Astrocyte (in vitro differentiated cells and primary cell): ENCODE measurements around the gene LBX2. TPM values are rescaled to one million over a fixed set of nuclear protein-coding genes. Genes with fewer than 3 reads are reported as not detected.
"Not testable (repeated sequence)": the region's sequence is repeated elsewhere in the genome, so short reads cannot be mapped to it uniquely, and the experiment has no call there.

ENCODE experiments used
- DNase-seq: peaks from one replicate; pipeline ENCODE4 v3.0.0-alpha.2; 2010; ENCODE audit warnings: low read depth
- FAIRE-seq: peaks from 2 replicates; lab custom pipeline; 2011; peaks lifted over from hg19 to GRCh38; lab: Jason Lieb, UNC
- H2AFZ ChIP-seq: 2 replicates; pipeline ENCODE4 v1.6.0; 2012; ENCODE audit warnings: low read depth, low read length, inconsistent platforms
- H3K27ac ChIP-seq: 2 replicates; pipeline ENCODE4 v1.5.1; 2011; ENCODE audit warnings: low read depth, low read length, inconsistent platforms
- H3K27me3 ChIP-seq: 2 replicates; pipeline ENCODE4 v1.6.0; 2011; ENCODE audit warnings: low read length, inconsistent platforms; ENCODE audit not compliant: insufficient read depth
- H3K36me3 ChIP-seq: 2 replicates; pipeline ENCODE4 v1.5.1; 2011; ENCODE audit warnings: low read length, inconsistent platforms; ENCODE audit not compliant: insufficient read depth
- H3K4me1 ChIP-seq: 2 replicates; pipeline ENCODE4 v1.5.1; 2011; ENCODE audit warnings: low read length, inconsistent platforms; ENCODE audit not compliant: insufficient read depth
- H3K4me2 ChIP-seq: 2 replicates; pipeline ENCODE4 v1.6.0; 2012; ENCODE audit warnings: low read length, inconsistent platforms
- H3K4me3 ChIP-seq: 2 replicates; pipeline ENCODE4 v1.5.1; 2011; ENCODE audit warnings: low read depth, mild to moderate bottlenecking, low read length, inconsistent platforms; ENCODE audit not compliant: insufficient read depth
- H3K79me2 ChIP-seq: 2 replicates; pipeline ENCODE4 v1.6.0; 2012; ENCODE audit warnings: mild to moderate bottlenecking, low read length, inconsistent platforms; ENCODE audit not compliant: insufficient read depth
- H3K9ac ChIP-seq: 2 replicates; pipeline ENCODE4 v1.6.0; 2012; ENCODE audit warnings: mild to moderate bottlenecking, low read length, inconsistent platforms
- H3K9me3 ChIP-seq: 2 replicates; pipeline ENCODE4 v1.5.1; 2012; ENCODE audit warnings: low read depth, mild to moderate bottlenecking, low read length, inconsistent platforms; ENCODE audit not compliant: insufficient read depth
- H4K20me1 ChIP-seq: 2 replicates; pipeline ENCODE4 v1.6.0; 2012; ENCODE audit warnings: low read length, inconsistent platforms; ENCODE audit not compliant: insufficient read depth
- H3K27ac Mint-ChIP-seq: one replicate; pipeline ENCODE4 v1.8.0; 2021; ENCODE audit warnings: mild to moderate bottlenecking, mixed read lengths; ENCODE audit not compliant: unreplicated experiment
- H3K27me3 Mint-ChIP-seq: one replicate; pipeline ENCODE4 v1.8.0; 2021; ENCODE audit warnings: low read depth, mixed read lengths; ENCODE audit not compliant: unreplicated experiment
- H3K36me3 Mint-ChIP-seq: one replicate; pipeline ENCODE4 v1.8.0; 2021; ENCODE audit warnings: low read depth, mixed read lengths; ENCODE audit not compliant: unreplicated experiment
- H3K4me1 Mint-ChIP-seq: one replicate; pipeline ENCODE4 v1.8.0; 2021; ENCODE audit warnings: low read depth, mixed read lengths; ENCODE audit not compliant: unreplicated experiment
- H3K4me3 Mint-ChIP-seq: one replicate; pipeline ENCODE4 v1.8.0; 2021; ENCODE audit warnings: mild to moderate bottlenecking, moderate library complexity, mixed read lengths; ENCODE audit not compliant: unreplicated experiment
- H3K9me3 Mint-ChIP-seq: one replicate; pipeline ENCODE4 v1.8.0; 2021; ENCODE audit warnings: mild to moderate bottlenecking, mixed read lengths; ENCODE audit not compliant: unreplicated experiment
- EZH2 ChIP-seq: IDR thresholded peaks from 2 replicates; pipeline ENCODE4 v1.6.1; 2012; ENCODE audit warnings: mild to moderate bottlenecking, low read length, inconsistent platforms; ENCODE audit not compliant: insufficient read depth
- total RNA-seq: library from RNA; stranded (reverse); gene quantifications from 2 replicates; pipeline ENCODE4 v1.2.1, GENCODE V29; 2021
- TF ChIP-seq, protein P1 (sequence below): IDR thresholded peaks from 2 replicates; pipeline ENCODE4 v1.5.1; 2011; ENCODE audit warnings: low read depth, mild to moderate bottlenecking, inconsistent platforms, low read length, moderate library complexity; ENCODE audit not compliant: insufficient read depth

Gene LBX2
- total RNA-seq, 1 donor from 2014 or later: 1.0 TPM

DNA sequence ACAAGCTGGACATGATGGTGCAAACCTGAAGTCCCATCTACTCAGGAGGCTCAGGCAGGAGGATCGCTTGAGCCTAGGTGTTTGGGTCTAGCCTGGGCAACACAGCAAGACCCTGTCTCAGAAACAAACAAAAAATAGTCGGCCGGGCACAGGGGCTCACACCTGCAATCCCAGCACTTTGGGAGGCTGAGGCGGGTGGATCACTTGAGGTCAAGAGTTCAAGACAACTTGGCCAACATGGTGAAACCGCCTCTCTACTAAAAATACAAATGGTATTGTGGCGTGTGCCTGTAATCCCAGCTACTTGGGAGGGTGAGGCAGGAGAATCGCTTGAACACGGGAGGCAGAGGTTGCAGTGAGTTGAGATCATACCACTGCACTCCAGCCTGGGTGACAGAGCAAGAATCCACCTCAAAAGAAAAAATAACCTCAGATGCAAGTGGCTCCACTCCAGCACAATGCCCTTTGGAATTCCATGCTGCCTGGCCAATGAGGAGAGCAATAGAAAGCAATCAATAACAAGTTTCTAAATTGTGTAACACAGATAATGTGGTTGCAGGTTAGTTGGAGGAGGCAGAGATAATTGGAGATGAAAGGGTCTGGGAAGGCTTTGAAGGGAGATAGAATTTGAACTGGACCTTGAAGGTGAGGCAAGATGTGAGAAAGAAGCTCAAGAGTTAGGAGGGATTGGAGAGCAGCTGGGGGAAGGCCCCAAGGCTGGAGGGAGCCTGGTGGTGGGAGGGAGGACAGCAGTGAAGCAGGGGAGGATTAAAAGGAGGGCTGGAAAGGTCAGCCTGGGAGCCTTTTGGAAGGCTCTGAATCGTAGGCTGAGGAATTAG, 10.5 kb downstream of the LBX2 start:
- Histone ChIP-seq H3K9ac (no peak overlapping the region), H3K27me3 (no peaks in the 10 kb centered on the region), H3K4me1 (peaks cover 4% of the 10 kb centered on the region), H4K20me1 (peaks cover 7% of the 10 kb centered on the region), H3K4me3 (no peak overlapping the region), H2AFZ (no peak overlapping the region), H3K36me3 (peaks cover 6% of the 10 kb centered on the region), H3K27ac (no peak overlapping the region), H3K9me3 (no peaks in the 10 kb centered on the region), H3K4me2 (no peak overlapping the region), H3K79me2 (no peaks in the 10 kb centered on the region)
- TF ChIP-seq, protein P1, sequence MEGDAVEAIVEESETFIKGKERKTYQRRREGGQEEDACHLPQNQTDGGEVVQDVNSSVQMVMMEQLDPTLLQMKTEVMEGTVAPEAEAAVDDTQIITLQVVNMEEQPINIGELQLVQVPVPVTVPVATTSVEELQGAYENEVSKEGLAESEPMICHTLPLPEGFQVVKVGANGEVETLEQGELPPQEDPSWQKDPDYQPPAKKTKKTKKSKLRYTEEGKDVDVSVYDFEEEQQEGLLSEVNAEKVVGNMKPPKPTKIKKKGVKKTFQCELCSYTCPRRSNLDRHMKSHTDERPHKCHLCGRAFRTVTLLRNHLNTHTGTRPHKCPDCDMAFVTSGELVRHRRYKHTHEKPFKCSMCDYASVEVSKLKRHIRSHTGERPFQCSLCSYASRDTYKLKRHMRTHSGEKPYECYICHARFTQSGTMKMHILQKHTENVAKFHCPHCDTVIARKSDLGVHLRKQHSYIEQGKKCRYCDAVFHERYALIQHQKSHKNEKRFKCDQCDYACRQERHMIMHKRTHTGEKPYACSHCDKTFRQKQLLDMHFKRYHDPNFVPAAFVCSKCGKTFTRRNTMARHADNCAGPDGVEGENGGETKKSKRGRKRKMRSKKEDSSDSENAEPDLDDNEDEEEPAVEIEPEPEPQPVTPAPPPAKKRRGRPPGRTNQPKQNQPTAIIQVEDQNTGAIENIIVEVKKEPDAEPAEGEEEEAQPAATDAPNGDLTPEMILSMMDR: no peak
- no peak for TF ChIP-seq EZH2
- H3K27me3 Mint-ChIP-seq: no peaks in the 10 kb centered on the region
- H3K4me1 Mint-ChIP-seq: peaks cover 9% of the 10 kb centered on the region
- peak overlapping the region; percentile 27 for H3K27ac Mint-ChIP-seq
- FAIRE-seq: no peak
- no peak for DNase-seq
- H3K36me3 Mint-ChIP-seq: peaks cover 36% of the 10 kb centered on the region
- H3K4me3 Mint-ChIP-seq: peak overlapping the region; percentile 68
- H3K9me3 Mint-ChIP-seq: no peaks in the 10 kb centered on the region

DNA sequence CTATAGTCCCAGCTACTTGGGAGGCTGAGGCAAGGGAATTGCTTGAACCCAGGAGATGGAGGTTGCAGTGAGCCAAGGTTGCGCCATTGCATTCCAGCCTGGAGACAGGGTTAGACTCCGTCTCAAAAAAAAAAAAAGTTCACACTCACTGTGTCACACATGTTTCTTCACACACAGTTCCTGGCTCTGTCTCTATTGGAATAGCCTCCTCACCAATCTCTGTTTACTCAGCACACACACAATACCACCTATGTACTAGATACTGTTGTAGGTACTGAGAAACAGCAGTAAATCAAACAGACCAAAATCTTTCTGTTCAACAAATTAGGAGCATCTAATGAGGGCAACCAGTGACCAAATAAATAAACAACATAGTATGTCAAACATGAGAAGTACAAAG, 13.3 kb downstream of the LBX2 start:
- Histone ChIP-seq H3K27ac (no peak overlapping the region), H3K4me3 (no peak overlapping the region), H3K4me2 (no peak overlapping the region), H2AFZ (no peak overlapping the region), H3K9ac (no peak overlapping the region), H4K20me1 (peaks cover 13% of the 10 kb centered on the region), H3K36me3 (peaks cover 5% of the 10 kb centered on the region), H3K79me2 (peaks cover 20% of the 10 kb centered on the region), H3K4me1 (peaks cover 8% of the 10 kb centered on the region), H3K9me3 (no peaks in the 10 kb centered on the region), H3K27me3 (no peaks in the 10 kb centered on the region)
- H3K9me3 Mint-ChIP-seq: no peaks in the 10 kb centered on the region
- no peaks in the 10 kb centered on the region for H3K27me3 Mint-ChIP-seq
- H3K36me3 Mint-ChIP-seq: peaks cover 18% of the 10 kb centered on the region
- TF ChIP-seq, protein P1: no peak
- no peak for TF ChIP-seq EZH2
- FAIRE-seq (no peak), DNase-seq (no peak)
- peak overlapping the region; percentile 21 for H3K4me3 Mint-ChIP-seq
- peaks cover 8% of the 10 kb centered on the region for H3K4me1 Mint-ChIP-seq
- no peak overlapping the region for H3K27ac Mint-ChIP-seq

DNA sequence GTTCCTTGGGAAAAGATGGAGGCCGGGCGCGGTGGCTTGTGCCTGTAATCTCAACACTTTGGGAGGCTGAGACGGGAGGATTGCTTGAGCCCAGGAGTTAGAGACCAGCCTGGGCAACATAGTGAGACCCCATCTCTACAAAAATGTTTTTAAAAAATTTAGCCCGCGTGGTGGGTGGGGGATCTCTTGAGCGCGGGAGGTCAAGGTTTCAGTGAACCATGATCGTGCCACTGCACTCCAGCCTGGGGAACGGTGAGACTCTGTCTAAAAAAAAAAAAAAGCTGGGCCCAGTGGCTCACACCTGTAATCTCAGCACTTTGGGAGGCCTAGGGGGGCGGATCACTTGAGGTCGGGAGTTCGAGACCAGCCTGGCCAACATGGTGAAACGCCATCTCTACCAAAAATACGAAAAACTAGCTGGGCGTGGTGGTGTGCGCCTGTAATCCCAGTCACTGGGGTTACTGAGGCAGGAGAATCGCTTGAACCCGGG, 15.7 kb downstream of the LBX2 start:
- peak overlapping the region; percentile 97 for H3K4me3 ChIP-seq
- not testable (repeated sequence) for DNase-seq, H3K27ac ChIP-seq, H3K4me1 Mint-ChIP-seq, H3K27me3 Mint-ChIP-seq, H3K36me3 ChIP-seq, H3K27me3 ChIP-seq, H3K36me3 Mint-ChIP-seq, FAIRE-seq, H3K9me3 Mint-ChIP-seq, H3K9me3 ChIP-seq
- H3K79me2 ChIP-seq: peaks cover 37% of the 10 kb centered on the region
- H3K4me3 Mint-ChIP-seq: peak overlapping the region; percentile 98
- peaks cover 15% of the 10 kb centered on the region for H3K4me1 ChIP-seq
- H4K20me1 ChIP-seq: peaks cover 13% of the 10 kb centered on the region
- H3K27ac Mint-ChIP-seq: peak overlapping the region; percentile 89
- H3K4me2 ChIP-seq: peak overlapping the region; percentile 97
- H2AFZ ChIP-seq: peak overlapping the region; percentile 95
- H3K9ac ChIP-seq: peak overlapping the region; percentile 88
